Daoy (cell line): ENCODE measurements around the gene TAF10. TPM values are rescaled to one million over a fixed set of nuclear protein-coding genes. Genes with fewer than 3 reads are reported as not detected.
A peak's percentile ranks its signal among the peaks of the same experiment; 100 is the strongest.

Source experiments
- DNase-seq: peaks from one replicate; pipeline ENCODE4 v3.0.0-alpha.2; 2015; ENCODE audit warnings: low read depth
- total RNA-seq: library from RNA; depleted of rRNA; stranded (reverse); fragments of >200 nt; shearing (Covaris generic); gene quantifications from 2 replicates; pipeline ENCODE4 v1.2.3, GENCODE V29; 2014; rRNA removed

The TAF10 gene
- total RNA-seq = 53.0 and 57.0 TPM in 2 replicates

GRCh38 chr11:6612213-6613041 lies at the start of gene TAF10:
TAF10 (minus strand) TSS chr11:6612216; CDS start chr11:6612189, 27 bp downstream.
- peak; percentile 97 for DNase-seq

- no peak for DNase-seq
Observed at GRCh38 chr11:6660712-6661111, 48.7 kb upstream of the TAF10 start.

GRCh38 chr11:6658647-6659046 lies 46.6 kb upstream of the TAF10 start:
- no peak for DNase-seq

GRCh38 chr11:6657346-6657745 lies 45.3 kb upstream of the TAF10 start:
- no peak for DNase-seq

GRCh38 chr11:6656936-6657335 lies 44.9 kb upstream of the TAF10 start:
- no peak for DNase-seq

- no peak for DNase-seq
Observed at GRCh38 chr11:6656584-6656915, 44.5 kb upstream of the TAF10 start.

GRCh38 chr11:6655790-6656583 lies 44.0 kb upstream of the TAF10 start, which contains the start of gene DCHS1:
DCHS1 (minus strand) TSS chr11:6655809; CDS start chr11:6641613, 14,196 bp downstream.
- no peak for DNase-seq

- DNase-seq = no peak
Observed at GRCh38 chr11:6655020-6655789, 43.2 kb upstream of the TAF10 start.

- no peak for DNase-seq
Observed at GRCh38 chr11:6654281-6655019, 42.4 kb upstream of the TAF10 start.

- DNase-seq = no peak
Observed at GRCh38 chr11:6653656-6654055, 41.6 kb upstream of the TAF10 start.

GRCh38 chr11:6653097-6653496 lies 41.1 kb upstream of the TAF10 start:
- DNase-seq = no peak

- no peak for DNase-seq
Observed at GRCh38 chr11:6652182-6652581, 40.2 kb upstream of the TAF10 start.

- DNase-seq = peak; percentile 69
Observed at GRCh38 chr11:6650980-6651379, 39.0 kb upstream of the TAF10 start.

- DNase-seq = no peak
Observed at GRCh38 chr11:6650104-6650503, 38.1 kb upstream of the TAF10 start.

GRCh38 chr11:6648501-6648900 lies 36.5 kb upstream of the TAF10 start:
- DNase-seq = no peak

- no peak for DNase-seq
Observed at GRCh38 chr11:6647836-6648235, 35.8 kb upstream of the TAF10 start.

GRCh38 chr11:6646918-6647679 lies 35.1 kb upstream of the TAF10 start:
- DNase-seq = no peak

GRCh38 chr11:6646576-6646917 lies 34.5 kb upstream of the TAF10 start:
- DNase-seq = no peak

- DNase-seq = no peak
Observed at GRCh38 chr11:6646071-6646470, 34.1 kb upstream of the TAF10 start.

GRCh38 chr11:6642957-6643356 lies 30.9 kb upstream of the TAF10 start:
- no peak for DNase-seq
